ENCODE measurements around the gene KLHDC10.
"Not testable (repeated sequence)": the region's sequence is repeated elsewhere in the genome, so short reads cannot be mapped to it uniquely, and the experiment has no call there.

KLHDC10 gene

DNA sequence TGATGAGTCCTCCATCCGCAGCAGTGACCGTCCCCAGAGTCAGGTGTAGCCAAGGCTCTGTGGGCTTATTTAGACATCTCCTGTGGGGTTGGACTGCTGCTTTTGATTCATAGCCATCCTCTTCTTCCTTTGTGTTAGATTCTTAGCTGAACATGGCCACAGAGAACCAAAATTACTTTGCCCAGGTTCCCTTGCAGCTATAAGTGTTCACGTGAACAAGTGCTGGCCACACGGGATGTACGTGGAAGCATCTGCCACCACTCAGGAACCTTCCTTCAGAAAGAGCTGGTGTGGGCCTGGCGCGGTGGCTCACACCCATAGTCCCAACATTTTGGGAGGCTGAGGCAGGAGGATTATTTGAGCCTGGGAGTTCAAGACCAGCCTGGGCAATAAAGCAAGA is 85.8 kb downstream of the KLHDC10 start:
- DNase-seq (ENCODE audit: low read depth): no peak

DNA sequence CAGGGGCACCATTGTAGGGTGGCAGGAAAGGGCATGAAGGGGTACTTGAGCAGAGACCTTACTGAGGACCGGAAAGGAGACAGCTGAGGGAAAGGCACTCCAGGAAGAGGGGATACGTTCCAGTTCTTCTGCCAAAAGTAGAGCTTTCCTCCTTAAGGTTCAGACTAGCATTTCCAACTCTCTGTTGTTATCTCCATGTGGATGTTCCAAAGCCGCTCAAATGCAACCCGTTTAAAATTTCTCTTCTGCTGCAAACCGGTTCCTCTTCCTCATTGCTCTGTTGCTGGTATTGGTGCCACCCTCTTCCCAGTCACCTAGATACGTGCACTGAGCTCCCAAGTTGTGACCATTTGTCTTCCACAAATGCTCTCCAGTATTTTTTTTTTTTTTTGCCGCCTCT is 87.4 kb downstream of the KLHDC10 start:
- no peak for DNase-seq (ENCODE audit: low read depth)

DNA sequence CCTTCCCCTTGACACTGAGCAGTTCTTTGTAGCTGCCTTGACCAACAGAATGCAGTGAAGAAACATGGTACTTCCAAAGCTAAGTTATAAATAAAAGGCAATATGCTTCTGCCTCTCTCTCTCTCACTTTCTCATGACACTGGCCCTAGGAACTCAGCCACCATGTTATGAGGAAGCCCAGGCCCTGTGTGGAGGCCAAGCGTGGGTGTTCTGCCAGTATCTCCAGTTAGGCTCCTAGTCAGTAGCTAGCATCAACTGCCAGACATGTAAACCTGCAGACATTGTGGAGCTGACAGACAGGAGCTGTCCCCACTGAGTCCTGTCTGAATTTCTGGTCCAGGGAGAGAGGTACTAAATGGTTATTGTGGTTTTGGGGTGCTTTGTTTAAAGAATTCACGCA is 89.7 kb downstream of the KLHDC10 start:
- no peak for DNase-seq (ENCODE audit: low read depth)

DNA sequence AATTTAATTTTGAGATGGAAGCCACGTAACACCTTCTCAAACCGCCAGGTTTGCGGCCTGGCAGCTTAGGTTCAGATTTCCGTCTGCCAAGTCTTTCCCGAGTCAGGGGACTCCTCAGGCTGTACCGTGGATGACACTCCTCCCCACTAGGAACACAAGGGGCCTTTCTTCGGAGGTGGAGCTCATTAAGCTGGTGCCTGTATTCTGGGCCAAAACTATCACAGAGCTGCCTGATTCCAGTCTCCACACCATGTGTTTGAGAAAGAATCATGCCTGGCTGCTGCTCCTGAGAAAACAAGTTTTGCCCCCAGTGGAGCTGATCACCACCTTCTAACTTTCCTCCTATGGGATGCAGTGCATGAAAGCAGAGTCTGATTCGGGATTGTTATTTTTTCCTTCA is 90.1 kb downstream of the KLHDC10 start:
- no peak for DNase-seq (ENCODE audit: low read depth)

DNA sequence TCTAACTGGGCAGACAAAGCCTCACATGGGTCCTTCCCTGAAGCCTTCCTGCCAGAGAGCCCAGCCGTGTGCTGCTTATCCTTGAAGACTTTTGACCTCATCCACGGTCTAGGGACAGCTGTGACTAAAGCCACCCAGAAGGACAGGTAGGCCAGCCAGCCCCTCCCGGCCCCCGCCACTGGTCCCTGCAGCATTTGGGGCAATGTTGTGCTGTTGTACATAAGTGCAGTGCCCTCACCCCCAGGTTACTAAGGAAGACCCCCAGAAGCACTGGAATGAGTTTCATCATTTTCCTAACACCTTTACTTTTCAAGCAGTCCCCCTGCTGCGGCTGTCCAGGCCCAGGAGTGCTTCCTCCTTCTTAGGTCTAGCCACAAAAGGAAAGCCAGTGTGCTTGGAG is 91.9 kb downstream of the KLHDC10 start:
- DNase-seq (ENCODE audit: low read depth): no peak

DNA sequence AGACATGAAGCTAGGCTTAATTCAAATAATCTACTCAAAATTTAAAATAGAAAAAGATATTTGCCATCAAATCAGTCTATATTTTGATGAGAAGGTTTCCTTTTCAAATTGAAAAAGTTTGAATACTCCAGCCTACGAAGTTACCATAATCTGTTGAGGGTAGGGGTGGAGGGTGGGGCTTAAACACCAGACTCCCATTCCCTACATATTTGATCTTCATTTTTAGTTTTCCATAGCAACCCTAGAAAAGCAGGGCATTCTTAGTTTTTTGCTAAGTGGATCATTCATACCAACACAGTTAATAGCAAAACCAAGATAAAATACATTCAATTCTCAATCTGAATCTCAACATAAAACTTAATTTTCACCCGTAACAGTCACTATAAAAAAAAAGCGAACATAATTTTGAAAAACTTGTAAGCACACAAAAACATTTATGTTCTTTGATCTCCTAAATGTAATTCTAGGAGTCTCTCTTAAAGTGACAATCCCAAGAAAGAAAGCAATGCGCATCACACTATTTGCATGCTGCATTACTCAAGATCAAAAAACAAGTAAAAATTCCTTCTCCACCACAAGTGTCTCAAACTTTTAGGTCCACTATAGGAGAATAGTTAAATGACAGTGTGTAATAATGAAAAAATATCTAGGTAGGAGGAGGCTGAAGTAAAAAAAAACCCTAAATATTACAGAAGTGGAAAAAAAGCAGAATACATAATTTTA is 104.1 kb downstream of the KLHDC10 start:
- no peak for DNase-seq (ENCODE audit: low read depth)

- no peak for DNase-seq (ENCODE audit: low read depth)
Measured at GRCh38 chr7:130178251-130178650, 107.9 kb downstream of the KLHDC10 start.

DNA sequence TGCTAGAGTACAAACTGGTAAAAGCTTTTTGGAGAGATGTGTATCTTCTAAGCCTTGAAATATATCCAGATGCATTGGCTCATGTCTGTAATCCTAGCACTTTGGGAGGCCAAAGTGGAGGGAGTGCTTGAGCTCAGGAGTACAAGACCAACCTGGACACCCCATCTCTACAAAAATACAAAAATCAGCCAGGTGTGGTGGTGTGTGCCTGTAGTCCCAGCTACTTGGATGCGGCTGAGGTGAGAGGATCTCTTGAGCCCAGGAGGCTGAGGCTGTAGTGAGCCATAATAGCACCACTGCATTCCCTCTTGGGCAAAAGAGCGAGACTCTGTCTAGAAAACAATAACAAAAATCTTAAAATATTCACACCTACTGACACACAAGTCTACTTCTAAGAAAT is 109.3 kb downstream of the KLHDC10 start:
- no peak for DNase-seq (ENCODE audit: low read depth)

GRCh38 chr7:130180571-130181262 is 110.4 kb downstream of the KLHDC10 start:
- no peak for DNase-seq (ENCODE audit: low read depth)

DNA sequence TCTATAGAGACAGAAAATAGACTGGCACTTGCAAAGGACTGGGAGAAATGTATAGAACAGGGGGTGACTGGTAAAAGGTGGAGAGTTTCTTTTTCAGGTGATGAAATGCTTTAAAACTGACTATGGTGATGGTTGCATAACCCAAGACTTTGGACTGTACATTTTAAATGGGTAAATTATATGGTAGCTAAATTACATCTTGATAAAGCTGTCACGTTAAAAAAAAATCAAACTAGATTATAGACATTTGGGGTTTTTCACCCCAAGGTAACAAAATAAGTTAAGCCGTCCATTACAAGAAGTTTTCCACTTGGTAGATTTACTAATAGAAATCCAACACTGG is 110.9 kb downstream of the KLHDC10 start:
- no peak for DNase-seq (ENCODE audit: low read depth)

DNA sequence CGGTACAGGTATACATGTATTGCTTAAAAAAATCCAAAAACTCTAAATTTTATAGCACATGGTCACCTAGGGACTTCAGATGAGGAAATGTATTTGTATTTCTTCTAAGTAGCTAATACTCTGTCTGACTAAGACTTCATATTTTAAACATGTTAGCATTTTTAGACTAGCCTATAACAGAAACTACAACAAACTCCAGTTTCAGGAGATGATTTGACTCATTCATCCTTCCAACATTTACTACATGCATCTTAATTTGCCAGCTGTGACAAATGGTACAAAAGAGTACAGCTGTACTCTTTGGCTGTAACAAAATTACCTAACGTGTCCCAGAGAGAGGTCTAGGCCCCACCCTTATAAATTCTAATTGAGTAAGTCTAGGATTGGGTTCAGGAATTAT is 112.7 kb downstream of the KLHDC10 start:
- no peak for DNase-seq (ENCODE audit: low read depth)

DNA sequence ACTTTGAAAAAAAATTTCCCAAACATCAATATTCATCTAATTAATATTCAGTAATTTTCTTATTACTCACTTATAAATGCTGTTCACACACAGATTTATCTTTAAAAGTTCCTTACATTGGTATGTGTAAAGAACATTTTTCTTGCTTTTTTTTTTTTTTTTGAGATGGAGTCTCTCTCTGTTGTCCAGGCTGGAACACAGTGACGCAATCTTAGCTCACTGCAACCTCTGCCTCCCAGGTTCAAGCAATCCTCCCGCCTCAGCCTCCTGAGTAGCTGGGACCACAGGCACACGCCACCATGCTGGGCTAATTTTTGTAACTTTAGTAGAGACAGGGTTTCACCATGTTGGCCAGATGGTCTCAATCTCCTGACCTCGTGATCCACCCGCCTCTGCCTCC is 114.0 kb downstream of the KLHDC10 start:
- DNase-seq (ENCODE audit: low read depth): not testable (repeated sequence)

All from fibroblast of gingiva (primary cell).